Activated CD8-positive, alpha-beta memory T cell treated with anti-CD3 and anti-CD28 coated beads, Interleukin-2, amount 50 U/mL, for 4 hours (primary cell): Measurements from ENCODE around the gene UBQLNL.

Experiments used
- DNase-seq: peaks from one replicate; pipeline ENCODE4 v3.0.0-alpha.2; 2020

UBQLNL gene

DNA sequence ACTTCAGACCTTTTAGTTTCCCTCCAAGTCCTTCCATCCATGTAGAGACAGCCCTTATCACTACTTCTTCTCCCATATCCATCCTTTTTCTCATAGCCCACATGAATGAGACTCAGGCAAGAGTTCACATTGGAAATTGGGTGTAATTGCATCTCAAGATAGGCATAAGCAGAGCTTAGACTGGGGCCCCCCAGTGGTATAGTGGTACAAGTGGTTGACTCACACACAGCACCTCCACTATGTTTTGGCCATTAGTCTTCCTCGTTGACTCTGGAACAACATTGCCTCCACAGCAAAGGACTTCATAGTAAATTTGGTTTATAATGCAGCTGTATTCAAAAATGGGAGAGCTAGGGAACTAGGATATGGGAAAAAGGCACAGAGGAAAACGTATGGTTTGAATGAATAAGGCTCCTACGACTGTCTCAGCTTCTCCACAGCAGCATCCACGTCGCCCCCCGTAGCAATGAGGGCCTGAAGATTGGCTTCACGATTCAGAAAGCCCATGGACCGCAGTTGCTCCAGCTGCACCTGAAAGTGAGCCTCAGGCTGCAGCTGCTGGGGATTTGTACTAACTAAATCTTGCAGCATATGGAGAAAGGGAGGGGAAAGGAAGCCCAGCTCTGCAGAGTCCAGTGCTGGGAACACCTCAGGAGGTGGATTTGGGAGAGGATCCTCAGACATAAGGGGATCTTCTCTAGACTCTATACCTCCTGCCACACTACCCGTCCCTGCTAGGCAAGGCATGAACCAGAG, 9.1 kb downstream of the UBQLNL start:
- DNase-seq: no peak

DNA sequence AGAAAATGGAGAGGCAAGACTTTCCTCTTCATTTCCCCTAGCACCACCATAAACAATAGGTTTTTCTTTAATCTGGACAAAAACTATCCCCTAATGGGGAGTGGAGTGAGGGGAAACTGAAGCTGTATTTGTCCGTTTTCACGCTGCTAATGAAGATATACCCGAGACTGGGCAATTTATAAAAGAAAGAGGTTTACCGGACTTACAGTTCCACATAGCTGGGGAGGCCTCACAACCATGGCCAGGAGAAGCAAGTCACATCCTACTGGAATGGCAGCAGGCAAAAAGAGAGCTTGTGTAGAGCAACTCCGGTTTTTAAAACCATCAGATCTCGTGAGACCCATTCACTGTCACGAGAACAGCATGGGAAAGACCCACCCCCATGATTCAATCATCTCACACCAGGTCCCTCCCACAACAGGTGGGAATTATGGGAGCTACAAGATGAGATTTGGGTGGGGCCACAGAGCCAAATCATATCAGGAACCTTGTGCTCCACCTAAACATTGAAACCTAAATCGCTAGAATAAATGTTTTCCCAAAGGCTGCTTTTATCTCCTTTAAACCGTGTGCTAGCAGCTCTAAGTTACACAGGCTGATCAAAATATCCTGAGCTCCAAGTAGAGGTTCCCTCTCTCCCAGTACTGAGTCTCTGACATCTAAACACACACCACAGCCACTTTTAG, 11.0 kb downstream of the UBQLNL start:
- DNase-seq: no peak

DNA sequence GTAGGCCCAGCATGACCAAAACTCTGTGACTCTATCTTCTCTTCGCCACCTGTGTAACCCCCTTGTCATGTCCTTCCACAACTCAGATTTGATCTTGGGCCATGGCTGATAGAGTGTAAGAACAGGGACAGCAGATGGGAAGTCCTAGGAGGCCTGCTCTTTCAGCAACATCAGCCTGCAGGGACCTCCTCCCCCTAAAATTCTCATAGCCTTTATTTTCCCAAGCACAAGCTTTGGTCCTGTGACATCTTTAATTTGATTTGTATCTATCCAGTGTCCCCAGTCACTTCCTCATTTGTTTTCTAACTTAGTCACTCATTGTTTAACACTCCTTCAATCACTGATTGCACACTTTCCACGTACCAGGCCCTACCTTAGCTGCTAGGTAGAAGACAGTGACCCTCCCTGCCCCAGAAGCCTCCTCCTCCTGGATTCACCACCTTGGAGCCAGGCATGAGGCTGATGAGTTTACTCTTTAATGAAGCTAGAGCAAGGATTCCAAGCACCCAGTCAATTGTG, 12.0 kb downstream of the UBQLNL start:
- no peak for DNase-seq

DNA sequence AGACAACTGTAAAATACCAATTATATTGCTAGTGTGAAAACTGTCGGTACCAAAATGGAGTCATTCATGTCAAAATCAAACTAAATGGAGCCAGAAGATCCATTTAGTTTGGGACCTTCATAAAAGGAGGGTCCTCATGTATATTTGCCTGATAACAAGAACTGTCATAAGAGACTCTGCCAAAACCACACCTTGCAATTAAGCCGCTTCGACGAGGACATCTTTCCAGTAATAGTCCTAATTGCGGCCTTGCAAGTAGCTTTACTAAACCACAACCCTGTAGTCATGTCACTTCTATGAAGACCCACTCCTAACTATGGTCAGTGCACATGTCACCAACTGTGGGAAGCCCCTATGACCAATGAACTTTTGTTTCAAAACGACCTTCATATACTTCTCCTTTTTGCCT, 16.1 kb downstream of the UBQLNL start:
- DNase-seq: no peak

DNA sequence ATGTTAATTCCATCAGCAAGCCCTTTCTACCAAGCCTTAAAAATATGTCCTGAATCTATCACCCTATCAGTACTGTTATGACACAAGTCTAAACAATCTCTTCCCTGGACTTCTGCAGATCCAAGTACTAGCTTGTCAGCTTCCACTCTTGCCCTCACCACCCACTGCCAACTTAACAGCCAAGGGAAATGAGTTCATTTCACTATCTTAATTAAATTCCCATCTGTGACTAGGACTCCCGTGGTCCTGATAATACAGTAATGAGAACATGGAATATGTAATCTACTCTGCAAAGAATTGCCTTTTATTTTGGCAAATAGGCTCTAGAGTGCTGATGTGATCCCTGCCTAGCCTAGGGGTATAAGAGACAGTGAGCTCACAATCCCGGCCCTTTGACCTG, 16.8 kb downstream of the UBQLNL start:
- no peak for DNase-seq

DNA sequence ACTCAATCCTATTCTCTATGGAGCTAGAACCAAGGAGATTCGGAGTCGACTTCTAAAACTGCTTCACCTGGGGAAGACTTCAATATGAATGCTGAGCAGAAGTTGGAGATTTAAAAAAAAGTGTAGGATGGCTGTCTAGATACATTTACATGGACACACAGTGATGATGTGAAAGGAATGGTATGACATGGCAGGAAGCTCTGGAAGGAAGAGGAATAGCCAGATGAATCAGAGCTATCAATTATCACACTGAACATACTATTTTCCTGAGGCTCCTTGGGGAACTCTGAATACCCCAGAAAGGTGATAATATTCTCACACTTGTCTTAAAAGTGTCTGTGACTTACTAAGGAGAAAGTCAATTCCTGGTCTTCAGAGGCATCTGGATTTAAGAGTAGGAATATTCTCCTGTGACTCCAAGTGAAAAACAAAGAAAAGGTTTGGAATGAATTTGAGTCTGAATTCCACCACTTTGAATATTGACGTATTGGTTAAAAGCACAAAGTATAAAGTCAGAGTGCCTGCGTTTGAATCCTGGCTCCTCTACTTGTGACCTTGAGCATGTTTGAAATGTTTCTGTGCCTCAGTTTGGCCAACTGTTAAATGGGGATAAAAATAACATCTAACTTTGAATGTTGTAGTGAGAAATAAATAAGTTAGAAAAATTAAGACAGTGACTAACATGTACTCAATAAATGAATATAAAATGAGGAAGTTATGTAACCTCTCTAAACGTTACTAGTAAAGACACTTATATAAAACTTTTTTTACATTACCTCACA, 26.7 kb downstream of the UBQLNL start:
- DNase-seq: no peak

DNA sequence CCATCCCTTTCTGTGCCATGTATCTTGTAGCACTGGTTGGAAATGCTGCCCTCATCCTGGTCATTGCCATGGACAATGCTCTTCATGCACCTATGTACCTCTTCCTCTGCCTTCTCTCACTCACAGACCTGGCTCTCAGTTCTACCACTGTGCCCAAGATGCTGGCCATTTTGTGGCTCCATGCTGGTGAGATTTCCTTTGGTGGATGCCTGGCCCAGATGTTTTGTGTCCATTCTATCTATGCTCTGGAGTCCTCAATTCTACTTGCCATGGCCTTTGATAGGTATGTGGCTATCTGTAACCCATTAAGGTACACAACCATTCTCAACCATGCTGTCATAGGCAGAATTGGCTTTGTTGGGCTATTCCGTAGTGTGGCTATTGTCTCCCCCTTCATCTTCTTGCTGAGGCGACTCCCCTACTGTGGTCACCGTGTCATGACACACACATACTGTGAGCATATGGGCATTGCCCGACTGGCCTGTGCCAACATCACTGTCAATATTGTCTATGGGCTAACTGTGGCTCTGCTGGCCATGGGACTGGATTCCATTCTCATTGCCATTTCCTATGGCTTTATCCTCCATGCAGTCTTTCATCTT, 27.6 kb downstream of the UBQLNL start:
- DNase-seq: no peak

DNA sequence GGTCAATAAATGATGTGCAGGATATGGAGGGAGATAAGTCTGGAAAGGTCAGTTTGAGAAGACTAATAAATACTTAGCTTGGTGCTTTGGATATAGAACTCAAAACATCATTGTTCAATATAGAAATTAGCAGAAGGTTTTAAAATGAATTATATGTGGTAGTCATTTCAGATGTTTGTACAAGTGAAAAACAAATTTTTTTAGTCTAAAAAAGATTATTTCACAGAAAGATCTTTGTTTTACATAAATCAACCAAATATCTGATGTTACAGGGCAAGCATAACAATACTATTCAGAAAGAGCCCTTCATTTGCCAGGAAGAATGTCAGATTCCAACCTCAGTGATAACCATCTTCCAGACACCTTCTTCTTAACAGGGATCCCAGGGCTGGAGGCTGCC, 28.1 kb downstream of the UBQLNL start, which contains the start of gene OR52D1:
Gene OR52D1, plus strand, starts transcription at position 301 of the 400 bp plus-strand sequence. Its CDS starts 22 bp downstream, at position 323.
- DNase-seq: no peak

DNA sequence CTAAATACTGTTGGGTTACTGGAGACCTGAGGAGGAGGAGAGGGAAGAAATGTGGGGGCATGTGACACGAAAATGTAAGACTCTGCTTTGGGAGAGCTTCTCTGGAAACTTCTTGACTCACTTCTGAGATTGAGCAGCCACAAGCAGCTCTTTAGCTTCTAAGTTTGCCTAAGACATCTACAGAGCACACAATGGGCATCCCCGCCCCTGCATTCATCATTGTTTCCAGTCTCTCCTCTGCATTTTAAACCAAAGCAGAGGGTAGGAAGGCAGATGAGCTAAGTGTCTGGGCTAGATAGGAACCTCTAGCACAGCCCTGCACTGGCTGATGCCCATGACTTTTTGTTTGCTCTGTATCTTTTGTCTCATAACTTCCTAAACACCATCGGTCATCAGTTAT, 30.1 kb downstream of the UBQLNL start:
- DNase-seq: no peak

DNA sequence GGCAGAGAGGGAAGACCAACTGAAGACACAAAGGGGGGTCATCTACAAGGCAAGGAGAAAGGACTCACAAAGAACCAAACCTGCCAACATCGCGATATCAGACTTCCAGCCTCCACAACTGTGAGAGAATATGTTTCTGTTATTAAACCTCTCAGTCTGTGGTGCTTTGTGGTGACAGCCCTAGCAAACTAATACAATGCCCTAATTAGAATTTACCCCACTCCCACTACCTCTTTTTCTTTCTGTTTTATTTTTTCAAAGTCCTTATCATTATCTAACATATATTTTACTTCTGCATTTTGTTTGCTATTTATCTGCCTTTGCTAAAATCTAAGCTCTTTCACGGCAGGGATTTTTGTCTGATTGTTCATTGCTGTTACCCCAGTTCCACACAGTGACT, 30.5 kb downstream of the UBQLNL start:
- no peak for DNase-seq

DNA sequence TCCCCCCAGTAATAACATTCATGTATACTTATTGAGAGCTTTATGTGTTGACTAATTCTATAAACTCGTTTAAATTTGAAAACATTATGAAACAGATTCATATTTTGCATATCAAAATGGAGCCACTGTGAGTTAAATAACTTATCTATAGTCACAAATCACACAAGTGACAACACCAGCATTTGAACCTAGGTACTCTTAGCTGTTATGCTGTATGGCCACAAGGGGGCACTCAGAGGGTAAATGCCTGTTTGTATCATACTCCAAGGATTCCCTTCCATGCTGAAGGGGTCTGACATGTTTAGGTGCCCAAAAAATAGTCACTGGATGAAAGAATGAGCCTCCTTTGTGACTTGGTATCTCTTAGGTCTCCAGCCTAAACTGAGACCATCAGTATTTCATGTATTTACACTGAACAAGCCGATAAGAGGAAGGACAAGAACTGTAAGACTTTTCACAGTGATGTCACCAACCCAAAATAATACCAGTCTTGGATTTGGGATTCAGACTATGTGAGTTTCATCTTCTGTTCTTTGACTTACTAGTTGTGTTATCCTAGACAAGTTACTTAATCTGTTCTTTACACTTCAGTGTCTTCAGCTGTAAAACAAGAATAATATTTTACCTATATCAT, 40.2 kb downstream of the UBQLNL start:
- DNase-seq: peak; percentile 18

DNA sequence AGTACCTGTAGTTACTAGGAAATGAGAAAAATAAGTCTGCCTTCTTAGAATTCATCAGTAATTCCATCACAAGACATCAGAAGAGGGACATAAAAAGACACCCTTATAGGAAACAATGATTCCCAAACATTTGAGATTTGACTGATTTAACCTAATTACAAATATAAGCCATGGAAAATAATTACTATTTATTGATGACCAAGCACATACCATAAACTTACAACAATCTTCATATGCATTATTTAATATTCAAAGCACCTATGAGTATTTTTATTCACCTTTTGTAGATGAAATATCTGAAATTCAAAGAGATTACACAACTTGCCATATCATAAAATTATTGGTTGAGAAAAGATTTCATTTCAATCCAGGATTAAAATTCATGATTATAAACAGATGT, 42.6 kb downstream of the UBQLNL start:
- no peak for DNase-seq

DNA sequence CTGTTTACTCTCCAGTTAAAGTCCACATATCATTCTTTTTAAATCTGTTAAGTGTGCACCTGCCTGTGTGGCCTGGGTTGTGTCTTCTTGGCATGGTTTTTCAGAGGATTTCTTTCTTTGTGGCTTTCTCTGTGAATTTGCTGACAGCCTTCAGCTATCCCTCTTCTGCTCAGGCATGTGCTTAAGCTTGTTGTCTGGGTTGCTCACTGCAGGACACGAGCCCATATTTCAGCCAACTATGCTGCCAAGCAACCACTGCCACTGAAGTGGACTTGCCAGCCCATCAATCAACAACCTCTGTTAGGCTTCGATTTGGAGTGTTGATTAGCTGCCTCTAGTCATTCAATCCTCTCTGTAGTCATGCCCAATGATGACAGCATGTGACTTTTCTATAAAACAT, 49.0 kb downstream of the UBQLNL start:
- DNase-seq: no peak
